ENCODE measurements around the gene AP2A2. TPM values are rescaled to one million over a fixed set of nuclear protein-coding genes. Genes with fewer than 3 reads are reported as not detected.

Gene AP2A2
- total RNA-seq, 1 experiment from 2014 or later, result 55.5 TPM

DNA sequence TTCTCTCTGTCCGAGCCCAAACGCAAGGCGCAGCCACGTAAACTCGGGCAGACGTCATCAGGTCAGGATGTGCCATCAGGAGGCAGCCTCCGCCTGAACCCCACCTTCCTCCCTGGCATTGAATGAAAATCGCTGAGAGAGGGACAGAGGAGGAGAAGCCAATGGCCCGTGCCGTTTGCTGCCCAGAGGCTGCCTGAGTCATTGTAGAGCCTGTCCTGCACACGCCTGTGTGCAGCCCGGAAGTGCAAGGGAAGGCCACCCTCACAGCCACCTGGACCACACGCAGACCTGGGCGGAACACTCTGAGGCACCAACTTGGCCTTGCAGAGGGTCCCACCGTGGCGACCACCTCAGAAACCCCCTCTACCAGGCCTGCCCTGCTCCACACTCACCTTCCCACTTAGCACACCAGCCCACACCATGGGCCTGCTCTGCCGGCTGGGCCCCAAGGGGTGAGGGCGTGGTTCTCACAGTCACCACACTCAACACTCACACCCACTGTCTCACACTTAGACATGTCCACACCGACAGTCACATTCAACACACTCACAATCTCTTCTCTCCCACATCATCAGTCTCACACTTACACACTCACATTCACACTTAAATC lies 24.1 kb upstream of the AP2A2 start:
- Histone ChIP-seq H3K4me3 (replicated peaks in 1 of 2; ENCODE audit: low read depth in 1 of 2, low read length in 2 of 2) (no peak overlapping the region), H3K36me3 (ENCODE audit: control insufficient read depth in 1 of 2, insufficient read depth in 2 of 2, low read length in 2 of 2) (peaks cover 22 to 38% of the 10 kb centered on the region in 2 experiments; a peak in 3 of 4 replicates), H3K27ac (ENCODE audit: low read depth, low read length) (no peak overlapping the region), H3K9me3 (ENCODE audit: control insufficient read depth in 1 of 2, insufficient read depth in 1 of 2, low read depth in 1 of 2, low read length in 2 of 2) (no peaks in the 10 kb centered on the region), H3K9ac (ENCODE audit: low read length) (no peak overlapping the region), H3K9me2 (ENCODE audit: insufficient read depth) (no peaks in the 10 kb centered on the region), H2AFZ (ENCODE audit: low read depth, low read length, poor library complexity, severe bottlenecking) (no peak overlapping the region), H4K20me1 (ENCODE audit: insufficient read depth) (no peaks in the 10 kb centered on the region), H3K79me2 (ENCODE audit: insufficient read depth, low read length) (peaks cover 10% of the 10 kb centered on the region; the same call in 1 of the 2 replicates), H3K4me2 (ENCODE audit: low read length) (no peak overlapping the region), H3K4me1 (ENCODE audit: control insufficient read depth in 1 of 2, insufficient read depth in 2 of 2, low read length in 2 of 2) (no peaks in the 10 kb centered on the region), H3K27me3 (ENCODE audit: insufficient read depth, low read length) (no peaks in the 10 kb centered on the region)
- DNase-seq (ENCODE audit: low read depth, low spot score) (no peak), ATAC-seq (no peak)
- TF ChIP-seq ATF3 (IDR thresholded peaks at IDR 0.05) (no peak), RAD21 (IDR thresholded peaks at IDR 0.05; ENCODE audit: low read depth) (no peak), JUND (IDR thresholded peaks at IDR 0.05) (no peak), POLR2AphosphoS5 (IDR thresholded peaks at IDR 0.05; ENCODE audit: low read depth, low read length) (no peak), EGR1 (IDR thresholded peaks at IDR 0.05; ENCODE audit: low read depth) (no peak), SP1 (IDR thresholded peaks at IDR 0.05; ENCODE audit: low read depth) (no peak), CEBPB (IDR thresholded peaks at IDR 0.05; ENCODE audit: low read depth) (no peak), ZFX (IDR thresholded peaks at IDR 0.05) (no peak), POLR2A (IDR thresholded peaks at IDR 0.05; ENCODE audit: borderline replicate concordance, extremely low read depth, insufficient read depth, insufficient read length) (no peak)
- TF ChIP-seq, protein P1, sequence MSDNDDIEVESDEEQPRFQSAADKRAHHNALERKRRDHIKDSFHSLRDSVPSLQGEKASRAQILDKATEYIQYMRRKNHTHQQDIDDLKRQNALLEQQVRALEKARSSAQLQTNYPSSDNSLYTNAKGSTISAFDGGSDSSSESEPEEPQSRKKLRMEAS (IDR thresholded peaks at IDR 0.05), result no peak
- BruUV-seq (replicated peaks), result no TSS peak
- POLR2A ChIA-PET, result no interaction called here
- intact Hi-C loops (cut with micrococcal nuclease), result no loop called here
- CTCF ChIA-PET, result no interaction called here
- RAD21 ChIA-PET (ENCODE audit: low non-redundant PET in 1 of 2, low total read pairs in 2 of 2, uncharacterized antibody in 2 of 2, unreplicated experiment in 2 of 2), result no interaction called here

GRCh38 chr11:904380-904779 lies 21.3 kb upstream of the AP2A2 start:
- no peak overlapping the region for H3K4me3 ChIP-seq (replicated peaks in 1 of 2; ENCODE audit: low read depth in 1 of 2, low read length in 2 of 2)
- ChIA-PET POLR2A (no interaction called here), RAD21 (ENCODE audit: low non-redundant PET in 1 of 2, low total read pairs in 2 of 2, uncharacterized antibody in 2 of 2, unreplicated experiment in 2 of 2) (no interaction called here), CTCF (no interaction called here)
- DNase-seq (ENCODE audit: low read depth, low spot score) (no peak), ATAC-seq (no peak)
- H3K4me1 ChIP-seq (ENCODE audit: control insufficient read depth in 1 of 2, insufficient read depth in 2 of 2, low read length in 2 of 2), result peaks cover 1 to 6% of the 10 kb centered on the region in 2 experiments
- H3K9me2 ChIP-seq (ENCODE audit: insufficient read depth), result no peaks in the 10 kb centered on the region
- H3K27ac ChIP-seq (ENCODE audit: low read depth, low read length), result no peak overlapping the region
- no TSS peak for BruUV-seq (replicated peaks)
- no peak overlapping the region for H3K4me2 ChIP-seq (ENCODE audit: low read length)
- H3K27me3 ChIP-seq (ENCODE audit: insufficient read depth, low read length), result no peaks in the 10 kb centered on the region
- no peak overlapping the region for H3K9ac ChIP-seq (ENCODE audit: low read length)
- no peak overlapping the region for H2AFZ ChIP-seq (ENCODE audit: low read depth, low read length, poor library complexity, severe bottlenecking)
- intact Hi-C loops (cut with micrococcal nuclease), result no loop called here
- no peaks in the 10 kb centered on the region for H4K20me1 ChIP-seq (ENCODE audit: insufficient read depth)
- no peaks in the 10 kb centered on the region for H3K9me3 ChIP-seq (ENCODE audit: control insufficient read depth in 1 of 2, insufficient read depth in 1 of 2, low read depth in 1 of 2, low read length in 2 of 2)
- H3K79me2 ChIP-seq (ENCODE audit: insufficient read depth, low read length), result peaks cover 37% of the 10 kb centered on the region
- H3K36me3 ChIP-seq (ENCODE audit: control insufficient read depth in 1 of 2, insufficient read depth in 2 of 2, low read length in 2 of 2), result peaks cover 21 to 45% of the 10 kb centered on the region in 2 experiments; a peak in 3 of 4 replicates
- TF ChIP-seq REST (IDR thresholded peaks at IDR 0.05; ENCODE audit: low read depth) (no peak), EZH2 (IDR thresholded peaks at IDR 0.05) (no peak), SRF (IDR thresholded peaks at IDR 0.05; ENCODE audit: low read depth) (no peak), CTCF (IDR thresholded peaks at IDR 0.05 in 2 of 3, conservative IDR thresholded peaks at IDR 0.05 in 1 of 3; ENCODE audit: borderline replicate concordance in 1 of 3, insufficient read depth in 1 of 3, low read depth in 2 of 3, low read length in 2 of 3) (no peak), EZH2phosphoT487 (IDR thresholded peaks at IDR 0.05; ENCODE audit: borderline replicate concordance) (no peak), CBX3 (IDR thresholded peaks at IDR 0.05; ENCODE audit: low read depth) (no peak), TCF7L2 (IDR thresholded peaks at IDR 0.05; ENCODE audit: borderline replicate concordance, extremely low read depth, insufficient read depth, insufficient read length) (no peak)
- TF ChIP-seq, protein P1 (IDR thresholded peaks at IDR 0.05), result no peak
